K562 (cell line): ENCODE measurements around the gene GABRB3. TPM values are rescaled to one million over a fixed set of nuclear protein-coding genes. Genes with fewer than 3 reads are reported as not detected.

Experiments used
- ATAC-seq: fragments of 200-7000 bp; cut with Tn5 transposase; 3 replicates; pipeline ENCODE4 v1.9.1; 2020; ENCODE audit warnings: moderate library complexity
- BruUV-seq: library from RNA; stranded (reverse); fragments of 400-500 nt; replicated peaks from 2 replicates; lab custom pipeline; 2021; lab: Mats Ljungman, UMichigan
- CTCF ChIA-PET: fragments of 300-600 bp; formaldehyde crosslinking; extraction: SDS; loops from one replicate; lab custom pipeline; 2021; ENCODE audit warnings: low intra/inter-chr PET ratio; lab: Yijun Ruan, JAX
- POLR2A ChIA-PET: fragments of 300-600, 350-650 bp; sonication (Branson Sonifier 250); formaldehyde crosslinking; extraction: SDS; loops from one replicate; lab custom pipeline; 2021; ENCODE audit warnings: antibody characterized with exemption, inconsistent platforms; lab: Yijun Ruan, JAX
- DNase-seq, 4 experiments: peaks; one replicate each; pipeline versions ENCODE4 v3.0.0 to v3.0.0-alpha.2; 2011 to 2018; ENCODE audit warnings: low spot score in 3 of 4, mixed read lengths in 3 of 4; ENCODE audit errors: extremely low read depth in 1 of 4
- FAIRE-seq: peaks from 2 replicates; lab custom pipeline; 2011; peaks lifted over from hg19 to GRCh38; lab: Jason Lieb, UNC
- H2AFZ ChIP-seq: 2 replicates; pipeline ENCODE4 v1.6.0; 2011; ENCODE audit warnings: low read depth, low read length, control low read depth, inconsistent platforms
- H3K27ac ChIP-seq: fragments of 200-600 bp; 3 replicates; pipeline ENCODE4 v1.8.0; 2011; ENCODE audit warnings: low read depth, mild to moderate bottlenecking, control low read depth, inconsistent platforms, low read length, moderate library complexity, mixed read lengths; ENCODE audit errors: extremely low read depth
- H3K27me3 ChIP-seq, 2 experiments: fragments of 300-600 bp in 1 of 2; 2 replicates in 1 of 2; 3 replicates in 1 of 2; pipeline versions ENCODE4 v1.6.0 to v1.8.0; 2011; ENCODE audit warnings: inconsistent platforms in 2 of 2, low read length in 2 of 2, mild to moderate bottlenecking in 1 of 2, mixed read lengths in 1 of 2, moderate library complexity in 1 of 2; ENCODE audit not compliant: control insufficient read depth in 2 of 2, insufficient read depth in 2 of 2
- H3K36me3 ChIP-seq: fragments of 300-600 bp; 3 replicates; pipeline ENCODE4 v1.8.0; 2011; ENCODE audit warnings: mild to moderate bottlenecking, low read length, inconsistent platforms; ENCODE audit not compliant: control insufficient read depth, insufficient read depth
- H3K4me1 ChIP-seq, 2 experiments: fragments of 200-600 bp in 1 of 2; replicated peaks in 1 of 2; 2 replicates in 1 of 2; 3 replicates in 1 of 2; pipeline versions ENCODE4 v1.5.1 to v1.8.0; 2011; ENCODE audit warnings: inconsistent platforms in 2 of 2, low read length in 2 of 2, mild to moderate bottlenecking in 1 of 2, mixed read lengths in 1 of 2, moderate library complexity in 1 of 2; ENCODE audit not compliant: control insufficient read depth in 2 of 2, insufficient read depth in 2 of 2
- H3K4me2 ChIP-seq: 2 replicates; pipeline ENCODE4 v1.6.1; 2011; ENCODE audit warnings: low read length, control low read depth, inconsistent platforms, mixed read lengths; ENCODE audit not compliant: insufficient read depth
- H3K4me3 ChIP-seq: fragments of 200-600 bp; sonication (generic), shearing (Covaris generic); 2 replicates; pipeline ENCODE4 v1.5.1; 2016; ENCODE audit warnings: control low read depth, inconsistent platforms
- H3K79me2 ChIP-seq: fragments of 200-600 bp; 3 replicates; pipeline ENCODE4 v1.8.0; 2011; ENCODE audit warnings: low read length, inconsistent platforms; ENCODE audit not compliant: control insufficient read depth, insufficient read depth
- H3K9ac ChIP-seq, 2 experiments: 2 replicates each; pipeline versions ENCODE4 v1.6.0 to v1.6.1; 2011; ENCODE audit warnings: low read depth in 2 of 2, low read length in 2 of 2, control low read depth in 1 of 2, inconsistent platforms in 1 of 2, mild to moderate bottlenecking in 1 of 2, mixed read lengths in 1 of 2; ENCODE audit not compliant: insufficient read depth in 1 of 2
- H3K9me1 ChIP-seq: one replicate; pipeline ENCODE4 v1.6.0; 2011; ENCODE audit warnings: inconsistent platforms, mild to moderate bottlenecking, low read length, moderate library complexity; ENCODE audit not compliant: control insufficient read depth, insufficient read depth
- H3K9me3 ChIP-seq: replicated peaks from 2 replicates; pipeline ENCODE4 v1.5.1; 2011; ENCODE audit warnings: low read depth, low read length, inconsistent platforms; ENCODE audit not compliant: control insufficient read depth, insufficient read depth
- H4K20me1 ChIP-seq: replicated peaks from 2 replicates; pipeline ENCODE4 v1.6.1; 2011; ENCODE audit warnings: low read length, inconsistent platforms, mixed read lengths; ENCODE audit not compliant: control insufficient read depth, insufficient read depth
- CBX1 ChIP-seq: sonication (generic); IDR thresholded peaks from 2 replicates; pipeline ENCODE4 v1.6.1; 2016; ENCODE audit warnings: antibody characterized with exemption, low read depth, mild to moderate bottlenecking
- ETS2 ChIP-seq: IDR thresholded peaks from 2 replicates; pipeline ENCODE4 v1.6.1; 2016; ENCODE audit warnings: borderline replicate concordance, missing genetic modification characterization, mild to moderate bottlenecking, moderate library complexity, missing compliant biosample characterization; ENCODE audit not compliant: poor library complexity, severe bottlenecking
- ETV1 ChIP-seq: fragments of 450-650 bp; conservative IDR thresholded peaks from 2 replicates; pipeline ENCODE4 v1.6.1; 2016; ENCODE audit warnings: missing genetic modification characterization, control low read depth, low read depth, missing compliant biosample characterization
- JUND ChIP-seq, 2 experiments: IDR thresholded peaks; 2 replicates in 1 of 2; 3 replicates in 1 of 2; pipeline ENCODE4 v1.6.1; 2011; ENCODE audit warnings: borderline replicate concordance in 2 of 2, low read depth in 2 of 2, low read length in 2 of 2, improper control_type of control experiment in 1 of 2, missing biosample characterization in 1 of 2, missing genetic modification characterization in 1 of 2, missing genetic modification reagents in 1 of 2
- KDM2B ChIP-seq: fragments of 250-450 bp; sonication (Bioruptor Pico); IDR thresholded peaks from 2 replicates; pipeline ENCODE4 v1.8.0; 2021; ENCODE audit warnings: mild to moderate bottlenecking, moderate library complexity
- MCM3 ChIP-seq: fragments of 450-650 bp; IDR thresholded peaks from 2 replicates; pipeline ENCODE4 v1.6.1; 2016
- MEIS2 ChIP-seq: fragments of 450-650 bp; IDR thresholded peaks from 2 replicates; pipeline ENCODE4 v1.6.1; 2014; ENCODE audit warnings: mild to moderate bottlenecking; ENCODE audit not compliant: partially characterized antibody
- PRMT5 ChIP-seq: sonication (generic); formaldehyde crosslinking; IDR thresholded peaks from 2 replicates; pipeline ENCODE4 v1.5.0; 2020; ENCODE audit warnings: missing genetic modification reagents
- PTRF ChIP-seq: fragments of 450-650 bp; IDR thresholded peaks from 2 replicates; pipeline ENCODE4 v1.6.1; 2016; ENCODE audit warnings: mild to moderate bottlenecking, missing genetic modification characterization, missing compliant biosample characterization
- PTTG1 ChIP-seq: fragments of 450-650 bp; IDR thresholded peaks from 2 replicates; pipeline ENCODE4 v1.6.1; 2016; ENCODE audit warnings: low read depth, mild to moderate bottlenecking, missing genetic modification characterization, missing compliant biosample characterization
- SNIP1 ChIP-seq: fragments of 450-650 bp; IDR thresholded peaks from 2 replicates; pipeline ENCODE4 v1.7.1; 2017; ENCODE audit warnings: low read depth, mild to moderate bottlenecking
- WGBS: fragments of 100-300 bp; shearing (Covaris generic); methylation state at CpG from one replicate; pipeline ENCODE4 v1.1.6; 2016; ENCODE audit warnings: low coverage, mixed read lengths; ENCODE audit not compliant: insufficient coverage; ENCODE audit errors: missing lambda C conversion rate; 5-methylcytosine and 5-hydroxymethylcytosine counted together
- in situ Hi-C: fragments of 300-500 bp; cut with MboI; formaldehyde crosslinking; loops from 4 replicates; pipeline ENCODE4 v1.15.0; 2018; ENCODE audit warnings: inconsistent platforms, mixed read lengths
- intact Hi-C: fragments of 100-400 bp; cut with micrococcal nuclease; formaldehyde crosslinking; loops from 2 replicates; pipeline ENCODE4 v1.14.2; 2022
- polyA plus RNA-seq, 8 experiments: library from polyadenylated mRNA; depleted of rRNA in 4 of 8; stranded (reverse) in 5 of 8; unstranded in 3 of 8; fragments of >200 nt; fragmentation: Nextera tagmentation in 2 of 8; fragmentation: Illumina TruSeq in 1 of 8; extraction: Ambion mirVana in 2 of 8; extraction: Trizol in 1 of 8; gene quantifications; 2 replicates each; pipeline versions ENCODE4 v1.2.1 to v1.2.3, GENCODE V29; 2011 to 2014; ENCODE audit warnings: inconsistent platforms in 1 of 8, missing spikeins in 1 of 8
- total RNA-seq, 7 experiments: library from RNA; depleted of rRNA in 6 of 7; stranded (reverse); fragments of >200 nt in 6 of 7; fragmentation: Illumina TruSeq in 2 of 7; extraction: Trizol in 2 of 7; gene quantifications; 2 replicates each; pipeline versions ENCODE4 v1.2.1 to v1.2.3, GENCODE V29; 2011 to 2021; ENCODE audit warnings: low replicate concordance in 1 of 7
- TF ChIP-seq, protein P1 (sequence below), 2 experiments: fragments of 200-800 bp in 1 of 2; sonication (Bioruptor generic) in 1 of 2; sonication (generic) in 1 of 2; formaldehyde crosslinking in 1 of 2; IDR thresholded peaks in 1 of 2; conservative IDR thresholded peaks in 1 of 2; 2 replicates each; pipeline versions ENCODE4 v1.5.0 to v1.6.1; 2016 to 2020; ENCODE audit warnings: missing compliant biosample characterization in 1 of 2, missing genetic modification characterization in 1 of 2, missing genetic modification reagents in 1 of 2
- TF ChIP-seq, protein P2 (sequence below): fragments of 450-650 bp; IDR thresholded peaks from 2 replicates; pipeline ENCODE4 v1.6.1; 2014; ENCODE audit warnings: low read depth, mild to moderate bottlenecking, moderate library complexity, borderline replicate concordance
- TF ChIP-seq, protein P3 (sequence below): fragments of 250-450 bp; sonication (Bioruptor Pico); IDR thresholded peaks from 2 replicates; pipeline ENCODE4 v1.8.0; 2022; ENCODE audit warnings: inconsistent platforms, mild to moderate bottlenecking, moderate library complexity, borderline replicate concordance

The GABRB3 gene
- total and polyA plus RNA-seq, 9 of the 15 experiments (the other 6 are each of a cell fraction or from before 2014, with no cell fraction given), result 0.09 to 1.4 (median 0.49) TPM

DNA sequence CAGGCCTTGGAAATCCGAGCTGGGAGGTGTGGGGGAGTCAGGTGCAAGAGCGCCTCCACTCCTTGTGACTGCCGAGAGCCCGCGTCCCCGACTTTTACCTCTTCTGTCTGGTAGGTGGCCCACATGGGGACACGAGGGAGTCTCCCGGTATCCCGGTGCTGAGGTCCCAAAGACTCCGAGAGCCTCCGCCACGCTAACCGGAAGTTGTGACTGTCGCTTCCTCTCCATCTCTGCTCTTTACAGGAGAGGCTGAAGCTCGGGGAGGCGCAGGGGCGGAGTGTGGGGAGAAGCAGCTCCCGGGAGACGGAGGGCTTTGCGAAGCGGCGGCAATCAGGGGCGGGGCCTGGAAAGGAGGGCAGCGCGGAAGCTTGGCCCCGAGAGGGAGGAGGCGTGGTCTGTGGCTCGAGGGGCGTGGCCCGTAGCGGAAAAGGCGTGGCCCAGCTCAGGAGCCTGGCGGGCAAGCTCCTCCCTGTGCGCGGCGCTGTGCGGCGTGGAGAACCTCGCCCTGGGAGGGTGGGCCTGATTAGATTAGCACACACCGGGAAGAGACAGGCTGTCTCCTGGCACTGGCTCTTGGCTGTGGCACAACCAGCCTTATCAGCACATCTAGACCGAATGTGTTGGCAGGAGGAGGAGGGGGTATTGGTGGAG is 143.9 kb downstream of the GABRB3 start:
- no TSS peak for BruUV-seq
- no peak for FAIRE-seq
- POLR2A ChIA-PET, result interaction anchor here (0.5 to 1.4 kb wide), 4 partner anchors 10 to 89 kb away, joined by 3 to 7 read pairs (median 3); no protein-coding TSS in a partner anchor
- Histone ChIP-seq H3K9me3 (no peaks in the 10 kb centered on the region; the same call in 1 of the 2 replicates), H3K79me2 (no peaks in the 10 kb centered on the region), H2AFZ (peak overlapping the region; percentile 92), H3K4me1 (peaks cover 0 to 10% of the 10 kb centered on the region in 2 experiments; a peak in 2 of 5 replicates), H3K27me3 (peaks cover 0 to 6% of the 10 kb centered on the region in 2 experiments; a peak in 1 of 5 replicates), H3K36me3 (no peaks in the 10 kb centered on the region), H3K9me1 (no peaks in the 10 kb centered on the region), H3K27ac (no peak overlapping the region), H3K4me3 (peak overlapping the region; percentile 39), H4K20me1 (no peaks in the 10 kb centered on the region), H3K4me2 (peak overlapping the region; percentile 72), H3K9ac (no peak overlapping the region; a peak in 2 of 4 replicates)
- DNase-seq, result peak; percentile 75 to 88 (median 86)
- ATAC-seq, result peak; percentile 100
- intact Hi-C loops (no loop called here), in situ Hi-C loops (no loop called here)
- CTCF ChIA-PET, result no interaction called here
- 3% methylated on average over 27 of the region's 41 CpGs for WGBS
- no peak for TF ChIP-seq MCM3
- TF ChIP-seq SNIP1, result no peak
- TF ChIP-seq KDM2B (CRISPR knock-in tag), result no peak
- TF ChIP-seq ETV1 (tag), result peak; percentile 69; the same call in 1 of the 2 replicates
- TF ChIP-seq PTTG1 (tag), result no peak
- TF ChIP-seq, protein P1, sequence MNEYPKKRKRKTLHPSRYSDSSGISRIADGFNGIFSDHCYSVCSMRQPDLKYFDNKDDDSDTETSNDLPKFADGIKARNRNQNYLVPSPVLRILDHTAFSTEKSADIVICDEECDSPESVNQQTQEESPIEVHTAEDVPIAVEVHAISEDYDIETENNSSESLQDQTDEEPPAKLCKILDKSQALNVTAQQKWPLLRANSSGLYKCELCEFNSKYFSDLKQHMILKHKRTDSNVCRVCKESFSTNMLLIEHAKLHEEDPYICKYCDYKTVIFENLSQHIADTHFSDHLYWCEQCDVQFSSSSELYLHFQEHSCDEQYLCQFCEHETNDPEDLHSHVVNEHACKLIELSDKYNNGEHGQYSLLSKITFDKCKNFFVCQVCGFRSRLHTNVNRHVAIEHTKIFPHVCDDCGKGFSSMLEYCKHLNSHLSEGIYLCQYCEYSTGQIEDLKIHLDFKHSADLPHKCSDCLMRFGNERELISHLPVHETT (CRISPR knock-in tag; conservative IDR thresholded peaks at IDR 0.05 in 1 of 2, IDR thresholded peaks at IDR 0.05 in 1 of 2), result peak in 1 of 2 experiments; percentile 67; a peak in 2 of 4 replicates
- 0 out of 2 replicates have a peak, but pooled peaks have one; percentile 10 for TF ChIP-seq CBX1
- TF ChIP-seq, protein P2, sequence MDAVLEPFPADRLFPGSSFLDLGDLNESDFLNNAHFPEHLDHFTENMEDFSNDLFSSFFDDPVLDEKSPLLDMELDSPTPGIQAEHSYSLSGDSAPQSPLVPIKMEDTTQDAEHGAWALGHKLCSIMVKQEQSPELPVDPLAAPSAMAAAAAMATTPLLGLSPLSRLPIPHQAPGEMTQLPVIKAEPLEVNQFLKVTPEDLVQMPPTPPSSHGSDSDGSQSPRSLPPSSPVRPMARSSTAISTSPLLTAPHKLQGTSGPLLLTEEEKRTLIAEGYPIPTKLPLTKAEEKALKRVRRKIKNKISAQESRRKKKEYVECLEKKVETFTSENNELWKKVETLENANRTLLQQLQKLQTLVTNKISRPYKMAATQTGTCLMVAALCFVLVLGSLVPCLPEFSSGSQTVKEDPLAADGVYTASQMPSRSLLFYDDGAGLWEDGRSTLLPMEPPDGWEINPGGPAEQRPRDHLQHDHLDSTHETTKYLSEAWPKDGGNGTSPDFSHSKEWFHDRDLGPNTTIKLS, result no peak; the same call in 1 of the 2 replicates
- TF ChIP-seq ETS2 (tag), result no peak
- TF ChIP-seq JUND (IDR thresholded peaks at IDR 0.05; ENCODE audit: borderline replicate concordance, low read depth, low read length), result no peak
- TF ChIP-seq JUND (tag; IDR thresholded peaks at IDR 0.05; ENCODE audit: borderline replicate concordance, low read depth, low read length), result no peak; the same call in 2 of the 3 replicates
- no peak for TF ChIP-seq MEIS2
- no peak for TF ChIP-seq PRMT5 (CRISPR knock-in tag)
- TF ChIP-seq, protein P3, sequence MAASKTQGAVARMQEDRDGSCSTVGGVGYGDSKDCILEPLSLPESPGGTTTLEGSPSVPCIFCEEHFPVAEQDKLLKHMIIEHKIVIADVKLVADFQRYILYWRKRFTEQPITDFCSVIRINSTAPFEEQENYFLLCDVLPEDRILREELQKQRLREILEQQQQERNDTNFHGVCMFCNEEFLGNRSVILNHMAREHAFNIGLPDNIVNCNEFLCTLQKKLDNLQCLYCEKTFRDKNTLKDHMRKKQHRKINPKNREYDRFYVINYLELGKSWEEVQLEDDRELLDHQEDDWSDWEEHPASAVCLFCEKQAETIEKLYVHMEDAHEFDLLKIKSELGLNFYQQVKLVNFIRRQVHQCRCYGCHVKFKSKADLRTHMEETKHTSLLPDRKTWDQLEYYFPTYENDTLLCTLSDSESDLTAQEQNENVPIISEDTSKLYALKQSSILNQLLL, result no peak
- TF ChIP-seq PTRF, result no peak
